CD4-positive, alpha-beta memory T cell (primary cell): Measurements from ENCODE around the gene CYP3A5. TPM values are rescaled to one million over a fixed set of nuclear protein-coding genes. Genes with fewer than 3 reads are reported as not detected.
"Not testable (repeated sequence)": the region's sequence is repeated elsewhere in the genome, so short reads cannot be mapped to it uniquely, and the experiment has no call there.

Experiments
- CTCF ChIA-PET: fragments of 350-600 bp; sonication (Branson Sonifier 250); formaldehyde crosslinking; loops from one replicate; lab custom pipeline; 2021; ENCODE audit warnings: inconsistent platforms; ENCODE audit not compliant: partially characterized antibody; lab: Charles Lee
- POLR2A ChIA-PET: fragments of 350-600 bp; sonication (Branson Sonifier 250); formaldehyde crosslinking; loops from one replicate; lab custom pipeline; 2021; ENCODE audit not compliant: partially characterized antibody; lab: Charles Lee
- DNase-seq, 5 donors: peaks; one replicate each; pipeline versions ENCODE4 v3.0.0 to v3.0.0-alpha.2; 2020 to 2022; ENCODE audit warnings: mixed read lengths in 1 of 5
- H3K27ac ChIP-seq: one replicate; pipeline ENCODE4 v1.7.0; 2013; ENCODE audit warnings: low read depth, low read length
- H3K27me3 ChIP-seq: 2 replicates; pipeline ENCODE4 v1.7.0; 2013; ENCODE audit warnings: mild to moderate bottlenecking, low read length, moderate library complexity; ENCODE audit not compliant: insufficient read depth
- H3K36me3 ChIP-seq: 2 replicates; pipeline ENCODE4 v1.7.0; 2013; ENCODE audit warnings: mild to moderate bottlenecking, low read length, moderate library complexity; ENCODE audit not compliant: insufficient read depth
- H3K4me1 ChIP-seq: 2 replicates; pipeline ENCODE4 v1.7.0; 2013; ENCODE audit warnings: mild to moderate bottlenecking, low read length, moderate library complexity; ENCODE audit not compliant: insufficient read depth
- H3K4me3 ChIP-seq, 2 donors: one replicate each; pipeline ENCODE4 v1.7.0; 2013; ENCODE audit warnings: low read length in 2 of 2, mild to moderate bottlenecking in 1 of 2
- H3K9me3 ChIP-seq, 2 donors: one replicate each; pipeline ENCODE4 v1.7.0; 2013; ENCODE audit warnings: low read length in 2 of 2, control low read depth in 1 of 2; ENCODE audit not compliant: control insufficient read depth in 1 of 2
- H3K27ac Mint-ChIP-seq, 7 donors: one replicate each; pipeline ENCODE4 v1.8.0; 2020 to 2021; ENCODE audit warnings: mixed read lengths in 7 of 7, mild to moderate bottlenecking in 6 of 7, inconsistent platforms in 3 of 7, moderate library complexity in 3 of 7
- H3K27me3 Mint-ChIP-seq, 2 donors: one replicate each; pipeline ENCODE4 v1.8.0; 2020 to 2021; ENCODE audit warnings: mixed read lengths in 2 of 2
- H3K36me3 Mint-ChIP-seq, 2 donors: one replicate each; pipeline ENCODE4 v1.8.0; 2020 to 2021; ENCODE audit warnings: mixed read lengths in 2 of 2, inconsistent platforms in 1 of 2, mild to moderate bottlenecking in 1 of 2
- H3K4me1 Mint-ChIP-seq, 4 donors: one replicate each; pipeline ENCODE4 v1.8.0; 2020 to 2021; ENCODE audit warnings: mixed read lengths in 4 of 4, mild to moderate bottlenecking in 1 of 4
- H3K4me3 Mint-ChIP-seq, 8 donors: one replicate each; pipeline ENCODE4 v1.8.0; 2020 to 2021; ENCODE audit warnings: mixed read lengths in 8 of 8, mild to moderate bottlenecking in 7 of 8, moderate library complexity in 6 of 8, inconsistent platforms in 3 of 8
- H3K9me3 Mint-ChIP-seq, 8 donors: one replicate each; pipeline ENCODE4 v1.8.0; 2020 to 2021; ENCODE audit warnings: mixed read lengths in 8 of 8, mild to moderate bottlenecking in 5 of 8, inconsistent platforms in 3 of 8, moderate library complexity in 1 of 8
- intact Hi-C: fragments of 100-400 bp; cut with micrococcal nuclease; formaldehyde crosslinking; loops from one replicate; pipeline ENCODE4 v1.15.1; 2023
- polyA plus RNA-seq, 2 donors: library from polyadenylated mRNA; unstranded; fragments of 300-500 nt; fragmentation: Illumina TruSeq; gene quantifications; one replicate each; pipeline ENCODE4 v1.2.3, GENCODE V29; 2021
- total RNA-seq, 2 experiments: library from RNA; stranded (reverse); gene quantifications; one replicate each; pipeline ENCODE4 v1.2.3, GENCODE V29; 2021

CYP3A5 gene
- total RNA-seq (not detected), polyA plus RNA-seq (under 1 TPM; 0.19 to 0.45 TPM)

DNA sequence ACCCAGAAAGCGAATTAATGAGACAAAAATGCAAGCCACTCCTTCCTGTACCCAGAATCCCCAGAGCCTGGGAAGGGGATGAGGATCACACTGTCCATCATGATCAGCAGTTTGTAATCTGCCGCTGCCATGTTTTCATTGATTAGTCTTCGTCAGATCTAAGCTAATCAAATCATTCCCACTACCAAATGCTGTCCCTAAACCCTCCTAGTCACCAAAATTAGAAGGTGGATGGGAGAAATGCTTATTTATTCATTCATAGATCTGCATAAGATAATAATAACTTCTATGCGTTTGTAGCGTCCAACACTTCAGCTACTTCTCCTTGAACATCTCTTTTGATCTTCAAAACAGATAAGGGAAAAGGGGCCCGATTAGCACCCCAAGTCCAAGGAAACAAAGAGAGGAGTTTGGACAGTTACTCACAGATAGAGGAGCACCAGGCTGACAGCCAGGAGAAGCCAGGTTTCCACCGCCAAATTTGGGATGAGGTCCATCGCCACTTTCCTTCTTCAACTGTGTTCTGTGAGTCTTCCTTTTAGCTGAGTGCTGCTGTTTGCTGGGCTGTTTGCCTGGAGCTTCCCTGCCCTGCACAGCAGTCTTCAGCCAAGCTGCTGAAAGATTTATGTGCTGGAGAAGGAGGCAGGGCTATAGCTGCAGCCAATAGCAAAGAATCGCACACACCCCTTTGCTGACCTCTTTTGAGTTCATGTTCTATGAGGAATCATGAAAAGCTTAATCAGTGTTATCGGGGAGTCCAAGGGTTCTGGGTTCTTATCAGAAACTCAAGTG lies at the start of gene CYP3A5:
TSS of gene CYP3A5 (minus strand) at position 597 of the 792 bp plus-strand sequence. CDS start at position 497, 100 bp downstream.
- Mint-ChIP-seq H3K27ac (peak within 1 kb of the TSS in 1 of 7 donors; percentile 55), H3K4me3 (no peak within 1 kb of the TSS), H3K27me3 (peaks cover 5% of the 10 kb centered on the region in 2 donors), H3K4me1 (peaks cover 9 to 14% (median 13%) of the 10 kb centered on the region in 4 donors), H3K36me3 (peaks cover 4 to 33% of the 10 kb centered on the region in 2 donors), H3K9me3 (peaks cover 0 to 5% (median 1%) of the 10 kb centered on the region in 8 donors)
- DNase-seq = no peak
- Histone ChIP-seq H3K4me3 (no peak within 1 kb of the TSS), H3K27me3 (no peaks in the 10 kb centered on the region), H3K4me1 (peaks cover 6% of the 10 kb centered on the region), H3K27ac (no peak within 1 kb of the TSS), H3K36me3 (no peaks in the 10 kb centered on the region), H3K9me3 (no peaks in the 10 kb centered on the region)
- ChIA-PET CTCF (no interaction called here), POLR2A (no interaction called here)
- intact Hi-C loops = no loop called here

GRCh38 chr7:99728615-99729014 lies 48.8 kb upstream of the CYP3A5 start:
- Histone ChIP-seq H3K4me3 (no peak overlapping the region), H3K27me3 (no peaks in the 10 kb centered on the region), H3K4me1 (no peaks in the 10 kb centered on the region), H3K9me3 (no peaks in the 10 kb centered on the region), H3K36me3 (no peaks in the 10 kb centered on the region), H3K27ac (no peak overlapping the region)
- Mint-ChIP-seq H3K36me3 (no peaks in the 10 kb centered on the region), H3K27me3 (no peaks in the 10 kb centered on the region), H3K9me3 (no peaks in the 10 kb centered on the region), H3K27ac (no peak overlapping the region), H3K4me3 (no peak overlapping the region), H3K4me1 (no peaks in the 10 kb centered on the region)
- DNase-seq = no peak
- POLR2A ChIA-PET = no interaction called here
- intact Hi-C loops = no loop called here
- CTCF ChIA-PET = no interaction called here

- CTCF ChIA-PET, DNase-seq, H3K9me3 Mint-ChIP-seq, intact Hi-C loops, POLR2A ChIA-PET, H3K27ac ChIP-seq, H3K4me3 Mint-ChIP-seq, H3K27me3 Mint-ChIP-seq, H3K27me3 ChIP-seq, H3K9me3 ChIP-seq, H3K36me3 ChIP-seq, H3K4me1 ChIP-seq, H3K36me3 Mint-ChIP-seq, H3K4me3 ChIP-seq: not testable (repeated sequence)
- H3K4me1 Mint-ChIP-seq = peaks cover 4 to 11% (median 8%) of the 10 kb centered on the region in 4 donors
- peak overlapping the region in 1 of 7 donors; percentile 23 for H3K27ac Mint-ChIP-seq
These were observed 43.4 kb upstream of the CYP3A5 start for GRCh38 chr7:99723201-99723600.

GRCh38 chr7:99720800-99721595 lies 41.2 kb upstream of the CYP3A5 start:
- Histone ChIP-seq H3K9me3 (no peaks in the 10 kb centered on the region), H3K27ac (no peak overlapping the region), H3K4me1 (peaks cover 4% of the 10 kb centered on the region), H3K27me3 (no peaks in the 10 kb centered on the region), H3K4me3 (no peak overlapping the region), H3K36me3 (no peaks in the 10 kb centered on the region)
- intact Hi-C loops = no loop called here
- H3K36me3 Mint-ChIP-seq = no peaks in the 10 kb centered on the region
- no peaks in the 10 kb centered on the region for H3K9me3 Mint-ChIP-seq
- no peak for DNase-seq
- peaks cover 0 to 2% of the 10 kb centered on the region in 2 donors for H3K27me3 Mint-ChIP-seq
- no peak overlapping the region for H3K4me3 Mint-ChIP-seq
- ChIA-PET CTCF (no interaction called here), POLR2A (no interaction called here)
- peak overlapping the region in 1 of 7 donors; percentile 24 for H3K27ac Mint-ChIP-seq
- H3K4me1 Mint-ChIP-seq = peaks cover 4 to 11% (median 8%) of the 10 kb centered on the region in 4 donors

- Mint-ChIP-seq H3K9me3 (peaks cover 0 to under 1% (median 0%) of the 10 kb centered on the region in 8 donors), H3K4me3 (no peak overlapping the region), H3K36me3 (peaks cover 0 to 3% of the 10 kb centered on the region in 2 donors), H3K4me1 (peaks cover 4 to 11% (median 8%) of the 10 kb centered on the region in 4 donors), H3K27ac (peak overlapping the region in 1 of 7 donors; percentile 38), H3K27me3 (peaks cover 0 to 2% of the 10 kb centered on the region in 2 donors)
- POLR2A ChIA-PET = no interaction called here
- H3K4me3 ChIP-seq = no peak overlapping the region
- no peak overlapping the region for H3K27ac ChIP-seq
- peaks cover 4% of the 10 kb centered on the region for H3K4me1 ChIP-seq
- H3K9me3 ChIP-seq = no peaks in the 10 kb centered on the region
- intact Hi-C loops = no loop called here
- peak in 2 of 5 donors; percentile 1 to 2 for DNase-seq
- H3K27me3 ChIP-seq = no peaks in the 10 kb centered on the region
- H3K36me3 ChIP-seq = no peaks in the 10 kb centered on the region
- CTCF ChIA-PET = no interaction called here
These were observed 40.4 kb upstream of the CYP3A5 start for GRCh38 chr7:99719996-99720769.

DNA sequence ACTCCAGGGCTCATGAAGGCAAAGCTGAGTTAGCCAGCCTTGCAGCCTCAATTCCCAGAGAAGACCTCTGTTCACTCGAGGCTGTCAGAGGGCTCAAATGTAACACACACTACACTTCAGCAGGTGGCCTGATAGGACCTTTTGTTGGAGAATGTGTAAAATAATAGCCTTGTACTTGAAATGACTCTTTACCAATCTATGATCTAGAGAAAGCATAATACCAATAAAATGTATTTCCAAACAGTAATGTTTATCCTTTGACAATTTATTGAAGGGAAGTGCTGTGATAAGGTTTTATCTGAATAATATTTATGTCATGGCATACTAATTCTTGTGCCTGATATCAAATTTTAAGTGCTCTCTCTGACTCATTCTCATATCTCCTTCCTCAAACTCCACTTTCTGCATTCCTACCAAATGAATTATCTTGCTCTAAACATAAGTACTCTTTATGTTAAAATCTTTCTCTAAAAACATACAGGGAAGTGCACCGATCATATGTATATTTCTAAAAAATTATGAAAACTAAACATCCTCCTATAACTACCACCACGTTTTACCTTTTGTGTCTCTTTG lies 34.3 kb upstream of the CYP3A5 start:
- H3K9me3 ChIP-seq = no peaks in the 10 kb centered on the region
- no peaks in the 10 kb centered on the region for H3K27me3 ChIP-seq
- no peaks in the 10 kb centered on the region for H3K27me3 Mint-ChIP-seq
- no peak overlapping the region for H3K4me3 Mint-ChIP-seq
- H3K4me3 ChIP-seq = no peak overlapping the region
- no peaks in the 10 kb centered on the region for H3K4me1 ChIP-seq
- CTCF ChIA-PET = no interaction called here
- no peak overlapping the region for H3K27ac Mint-ChIP-seq
- peaks cover 0 to 6% (median 0%) of the 10 kb centered on the region in 8 donors for H3K9me3 Mint-ChIP-seq
- no peak overlapping the region for H3K27ac ChIP-seq
- no peaks in the 10 kb centered on the region for H3K36me3 ChIP-seq
- H3K4me1 Mint-ChIP-seq = no peaks in the 10 kb centered on the region
- H3K36me3 Mint-ChIP-seq = peaks cover 3 to 36% of the 10 kb centered on the region in 2 donors
- intact Hi-C loops = no loop called here
- POLR2A ChIA-PET = no interaction called here
- no peak for DNase-seq
